ENCODE results near the gene UNC5A.

The UNC5A gene

DNA sequence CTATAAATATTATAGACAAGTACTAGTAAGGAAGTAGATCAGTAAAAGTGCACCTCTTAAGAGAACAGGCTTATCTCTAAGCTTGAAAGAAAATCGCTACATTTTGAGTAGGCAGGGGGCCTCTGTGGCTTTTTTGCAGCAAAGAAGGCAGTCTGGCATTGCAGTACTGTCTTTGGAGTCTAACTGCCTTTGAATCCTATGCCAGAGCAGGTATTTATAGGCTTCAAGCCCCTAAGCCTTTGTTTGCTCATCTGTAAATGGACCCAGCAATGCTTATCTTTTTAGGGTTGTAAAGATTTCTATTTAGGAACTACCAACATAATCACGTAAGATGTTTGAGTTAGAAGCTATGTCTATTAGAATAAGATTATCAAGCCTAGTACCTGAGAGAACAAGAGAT, 112.5 kb downstream of the UNC5A start:
- Histone ChIP-seq H3K27ac (ENCODE audit: low read depth, low read length) (no peak overlapping the region), H3K4me1 (ENCODE audit: control insufficient read depth, insufficient read depth, low read length) (no peaks in the 10 kb centered on the region), H3K27me3 (ENCODE audit: control insufficient read depth, insufficient read depth, low read length) (no peaks in the 10 kb centered on the region), H3K36me3 (ENCODE audit: control insufficient read depth, insufficient read depth, low read length) (no peaks in the 10 kb centered on the region), H3K4me3 (ENCODE audit: low read length) (no peak overlapping the region), H3K9ac (ENCODE audit: low read length) (no peak overlapping the region)

DNA sequence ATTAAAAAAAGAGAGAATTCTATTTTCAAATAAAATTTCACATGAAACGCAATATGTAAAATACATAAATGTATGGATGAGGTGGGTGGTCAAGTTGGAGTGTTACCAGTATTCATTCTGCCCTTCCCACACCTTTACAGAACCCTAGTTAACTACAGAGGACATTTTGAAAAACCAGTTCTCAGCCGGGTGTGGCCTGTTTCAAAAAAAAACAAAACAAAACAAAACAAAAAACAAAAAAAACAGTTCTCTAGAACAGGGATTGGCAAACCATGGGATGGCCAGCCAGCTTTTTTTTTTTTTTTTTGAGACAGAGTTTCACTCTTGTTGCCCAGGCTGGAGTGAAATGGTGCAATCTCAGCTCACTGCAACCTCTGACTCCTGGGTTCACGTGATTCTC, 117.2 kb downstream of the UNC5A start:
- no peaks in the 10 kb centered on the region for H3K27me3 ChIP-seq (ENCODE audit: control insufficient read depth, insufficient read depth, low read length)
- no peak overlapping the region for H3K4me3 ChIP-seq (ENCODE audit: low read length)
- no peaks in the 10 kb centered on the region for H3K4me1 ChIP-seq (ENCODE audit: control insufficient read depth, insufficient read depth, low read length)
- no peak overlapping the region for H3K9ac ChIP-seq (ENCODE audit: low read length)
- peaks cover 4% of the 10 kb centered on the region for H3K36me3 ChIP-seq (ENCODE audit: control insufficient read depth, insufficient read depth, low read length)
- no peak overlapping the region for H3K27ac ChIP-seq (ENCODE audit: low read depth, low read length)

DNA sequence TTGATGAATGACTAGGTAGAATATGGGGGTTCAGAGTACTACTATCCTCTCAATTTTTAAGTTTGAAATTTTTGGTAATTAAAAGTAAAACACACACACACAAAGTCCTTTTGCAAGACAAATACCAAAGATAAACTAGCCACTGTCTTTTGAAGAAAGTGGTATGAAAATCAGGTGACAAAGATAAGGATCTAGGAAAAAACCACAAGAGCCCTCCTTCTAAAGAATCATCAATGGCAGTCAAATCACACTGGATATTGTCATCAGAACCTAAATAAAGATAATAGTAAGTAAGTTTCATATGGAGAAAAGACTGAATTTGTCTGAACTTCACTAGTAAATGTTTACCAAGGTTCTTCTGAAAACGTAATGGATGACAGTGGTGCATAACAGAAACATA, 119.3 kb downstream of the UNC5A start:
- Histone ChIP-seq H3K27ac (ENCODE audit: low read depth, low read length) (no peak overlapping the region), H3K27me3 (ENCODE audit: control insufficient read depth, insufficient read depth, low read length) (no peaks in the 10 kb centered on the region), H3K4me1 (ENCODE audit: control insufficient read depth, insufficient read depth, low read length) (no peaks in the 10 kb centered on the region), H3K36me3 (ENCODE audit: control insufficient read depth, insufficient read depth, low read length) (peaks cover 4% of the 10 kb centered on the region), H3K9ac (ENCODE audit: low read length) (no peak overlapping the region), H3K4me3 (ENCODE audit: low read length) (no peak overlapping the region)
